ENCODE data around the gene LAMA3.

Gene LAMA3

DNA sequence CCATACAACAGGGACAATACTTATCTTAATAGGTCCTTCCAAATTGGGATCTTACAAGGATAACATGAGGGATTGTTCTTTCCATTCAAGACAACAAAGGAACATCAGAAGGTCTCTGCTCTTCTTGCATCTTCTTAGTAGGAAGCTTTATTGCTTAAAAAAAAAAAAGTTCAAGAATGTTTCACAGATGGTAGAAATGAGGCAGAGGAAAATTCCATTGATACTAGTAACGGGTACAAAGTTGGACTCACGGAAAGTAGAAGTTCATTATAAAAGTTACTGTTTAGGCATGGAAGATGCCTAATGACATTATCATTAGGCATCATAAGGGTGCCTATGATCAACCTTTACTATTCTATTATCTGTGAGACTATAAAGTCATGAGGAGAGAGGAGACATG is 136.2 kb downstream of the LAMA3 start:
- DNase-seq = no peak

DNA sequence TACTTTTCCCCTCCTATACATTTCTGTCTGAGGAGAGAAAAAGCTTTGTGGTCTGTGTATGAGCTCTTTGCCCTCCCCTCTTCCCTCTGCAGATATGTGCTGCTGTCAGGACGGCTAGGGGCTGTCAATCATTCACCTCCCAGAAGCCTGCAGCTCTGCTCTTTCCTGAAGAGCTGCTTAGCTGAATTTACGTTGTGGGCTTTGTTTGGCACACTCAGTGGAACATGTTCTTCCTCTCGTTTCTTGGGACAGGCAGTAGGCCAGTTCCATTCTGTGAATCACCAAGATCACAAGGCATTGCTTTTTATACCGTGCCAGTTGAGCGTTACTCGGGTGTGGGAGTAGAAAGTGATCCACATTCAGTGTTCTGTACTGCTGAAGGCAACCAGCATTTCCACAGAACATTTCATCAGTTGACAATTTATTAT is 136.7 kb downstream of the LAMA3 start:
- DNase-seq = no peak

- DNase-seq = no peak
Measured at GRCh38 chr18:23826850-23827620, 137.8 kb downstream of the LAMA3 start.

DNA sequence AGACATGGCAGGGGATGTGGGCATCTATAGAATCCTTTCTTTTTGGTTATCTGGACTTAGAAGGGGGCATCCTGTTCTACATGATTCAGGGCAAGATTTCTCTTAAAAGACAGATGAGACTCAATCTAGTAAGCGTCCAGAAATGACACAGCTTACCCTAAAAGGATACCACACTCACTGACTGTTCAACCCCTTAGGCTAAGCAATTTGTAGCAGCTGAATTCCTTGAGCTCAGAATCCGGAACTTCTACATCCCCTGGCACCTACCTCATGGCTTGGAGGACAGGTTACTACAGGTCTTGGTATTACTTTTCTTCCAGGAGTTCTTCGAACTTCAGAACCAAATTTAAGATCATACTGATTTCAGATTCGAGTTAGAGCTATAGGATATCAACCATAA is 138.4 kb downstream of the LAMA3 start:
- DNase-seq = no peak

- DNase-seq = peak; percentile 18 to 28
Measured at GRCh38 chr18:23828426-23828825, 139.2 kb downstream of the LAMA3 start.

GRCh38 chr18:23832911-23833310 is 143.7 kb downstream of the LAMA3 start:
- DNase-seq = no peak

- no peak for DNase-seq
Measured at GRCh38 chr18:23833714-23834113, 144.5 kb downstream of the LAMA3 start.

DNA sequence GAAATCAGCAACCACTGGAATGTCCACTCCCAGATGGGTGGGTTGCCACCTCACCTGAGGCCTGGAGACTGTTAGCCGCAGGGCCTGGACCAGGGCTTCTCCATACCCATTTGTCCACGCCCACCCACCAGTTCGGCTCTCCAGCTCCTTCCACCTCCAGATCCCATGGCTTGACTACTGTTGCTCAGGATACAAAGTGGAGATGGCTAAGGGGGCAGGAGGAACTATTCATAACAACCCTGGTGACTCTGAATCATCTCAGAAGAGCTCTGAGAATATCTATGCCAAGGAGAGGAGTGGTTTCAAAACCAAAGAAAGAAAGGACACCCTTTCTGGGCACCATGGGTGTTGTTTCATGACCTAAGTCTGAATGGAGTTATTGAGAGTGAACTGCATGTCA is 145.8 kb downstream of the LAMA3 start:
- no peak for DNase-seq

- no peak for DNase-seq
Measured at GRCh38 chr18:23835506-23835905, 146.3 kb downstream of the LAMA3 start.

GRCh38 chr18:23837591-23837990 is 148.3 kb downstream of the LAMA3 start:
- no peak for DNase-seq

GRCh38 chr18:23838233-23838632 is 149.0 kb downstream of the LAMA3 start:
- no peak for DNase-seq

- DNase-seq = no peak
Measured at GRCh38 chr18:23838801-23839366, 149.6 kb downstream of the LAMA3 start.

DNA sequence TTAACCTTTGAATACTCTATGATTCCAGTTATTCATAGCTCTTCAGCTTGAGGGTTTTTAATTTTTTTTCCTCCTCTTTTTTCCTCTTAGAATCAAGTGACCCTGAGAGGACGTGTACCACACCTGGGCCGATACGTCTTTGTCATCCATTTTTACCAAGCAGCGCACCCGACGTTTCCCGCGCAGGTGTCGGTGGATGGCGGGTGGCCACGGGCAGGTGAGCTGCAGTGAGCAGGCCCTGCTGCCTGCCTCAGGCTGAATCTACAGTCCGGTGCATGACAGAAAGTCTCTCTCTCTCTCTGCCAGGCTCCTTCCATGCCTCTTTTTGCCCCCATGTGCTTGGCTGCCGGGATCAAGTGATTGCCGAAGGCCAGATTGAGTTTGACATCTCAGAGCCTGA is 153.1 kb downstream of the LAMA3 start:
- DNase-seq = no peak

GRCh38 chr18:23844991-23845680 is 155.9 kb downstream of the LAMA3 start:
- no peak for DNase-seq

GRCh38 chr18:23845988-23846630 is 156.9 kb downstream of the LAMA3 start:
- no peak for DNase-seq

DNA sequence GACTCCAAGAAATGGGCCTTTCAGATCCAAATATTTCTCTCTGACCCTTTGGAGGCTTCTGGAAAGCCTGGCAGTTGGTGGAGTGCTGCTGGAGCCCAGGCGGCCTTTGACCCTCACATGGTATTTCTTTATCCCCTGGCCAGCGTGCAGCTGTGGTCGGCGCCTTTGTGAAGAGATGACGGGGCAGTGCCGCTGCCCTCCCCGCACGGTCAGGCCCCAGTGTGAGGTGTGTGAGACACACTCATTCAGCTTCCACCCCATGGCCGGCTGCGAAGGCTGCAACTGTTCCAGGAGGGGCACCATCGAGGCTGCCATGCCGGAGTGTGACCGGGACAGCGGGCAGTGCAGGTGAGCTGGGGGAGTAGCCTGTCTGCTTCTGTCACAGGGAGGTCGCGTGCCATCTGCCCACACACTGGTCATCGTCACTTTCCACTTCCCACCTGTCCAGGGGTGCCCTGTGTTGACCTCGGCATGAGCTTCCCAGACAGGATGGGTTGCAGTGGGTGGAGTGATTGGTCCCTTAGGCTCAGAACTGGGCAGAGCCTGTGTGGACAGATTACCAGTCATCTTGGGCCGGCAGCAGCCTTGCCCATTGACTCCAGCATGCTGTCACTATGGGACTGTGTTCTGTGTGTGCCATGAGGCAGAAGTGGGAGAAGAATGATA is 158.2 kb downstream of the LAMA3 start:
- DNase-seq = no peak

DNA sequence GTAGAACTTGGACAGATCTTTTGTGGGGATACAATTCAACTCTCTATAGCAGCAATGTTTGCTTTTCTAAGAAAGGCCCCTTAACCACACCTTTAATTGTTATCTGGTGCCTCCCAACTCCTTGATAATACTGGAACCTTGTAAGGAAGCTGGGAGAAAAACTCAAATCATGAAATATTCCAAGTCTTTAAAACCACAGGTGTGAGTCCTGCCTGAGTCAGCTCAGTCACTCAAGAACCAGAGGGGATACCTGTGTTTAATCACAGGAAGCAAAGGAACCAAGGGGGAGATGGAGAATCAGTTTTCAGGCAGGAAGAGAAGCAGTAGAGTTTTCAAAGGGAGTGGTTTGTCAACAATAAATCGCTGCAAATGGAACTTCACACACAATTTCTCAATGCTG is 159.9 kb downstream of the LAMA3 start:
- DNase-seq = no peak

GRCh38 chr18:23850215-23850614 is 161.0 kb downstream of the LAMA3 start:
- DNase-seq = no peak

GRCh38 chr18:23851470-23852002 is 162.3 kb downstream of the LAMA3 start:
- no peak for DNase-seq

DNA sequence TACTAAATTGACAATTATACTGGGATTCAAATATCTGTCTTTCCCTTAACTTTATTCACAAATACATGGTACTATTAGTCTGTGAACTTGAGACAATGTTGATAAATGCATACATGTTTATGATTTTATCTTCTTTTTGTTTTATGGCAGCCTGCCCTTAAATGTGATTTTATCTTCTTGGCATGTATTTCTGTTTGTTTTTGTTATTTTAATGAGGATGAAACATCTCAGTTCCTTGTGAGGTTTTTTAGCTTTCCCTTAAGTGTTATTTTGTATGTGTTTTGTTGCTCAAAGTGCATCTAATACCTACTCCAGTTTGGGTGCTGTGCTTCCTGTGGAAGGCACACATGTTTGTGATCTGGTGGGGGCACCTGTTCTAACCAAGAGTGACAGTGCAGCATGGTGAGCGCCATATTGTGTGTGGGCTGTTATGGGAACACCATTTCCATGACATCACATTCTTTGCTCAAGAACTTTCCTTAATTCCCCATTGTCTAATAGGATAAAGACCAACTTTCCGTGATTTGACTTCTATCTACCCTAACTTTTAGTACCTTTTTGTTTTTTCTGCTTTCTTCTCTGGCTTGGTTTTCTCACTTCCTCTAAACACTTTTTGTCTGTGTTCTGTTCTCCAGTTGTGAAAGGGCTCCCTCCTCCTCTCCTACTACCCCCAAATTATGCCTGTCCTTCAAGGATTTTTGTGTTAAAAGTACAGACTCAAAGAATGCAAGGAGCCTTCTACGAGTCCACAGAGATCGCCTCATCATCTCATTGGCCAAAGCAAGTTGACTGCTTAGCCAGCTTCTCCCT is 163.2 kb downstream of the LAMA3 start:
- no peak for DNase-seq

GRCh38 chr18:23853448-23854195 is 164.4 kb downstream of the LAMA3 start:
- DNase-seq = no peak
